ENCODE measurements around the gene CFAP57.

CFAP57 gene

DNA sequence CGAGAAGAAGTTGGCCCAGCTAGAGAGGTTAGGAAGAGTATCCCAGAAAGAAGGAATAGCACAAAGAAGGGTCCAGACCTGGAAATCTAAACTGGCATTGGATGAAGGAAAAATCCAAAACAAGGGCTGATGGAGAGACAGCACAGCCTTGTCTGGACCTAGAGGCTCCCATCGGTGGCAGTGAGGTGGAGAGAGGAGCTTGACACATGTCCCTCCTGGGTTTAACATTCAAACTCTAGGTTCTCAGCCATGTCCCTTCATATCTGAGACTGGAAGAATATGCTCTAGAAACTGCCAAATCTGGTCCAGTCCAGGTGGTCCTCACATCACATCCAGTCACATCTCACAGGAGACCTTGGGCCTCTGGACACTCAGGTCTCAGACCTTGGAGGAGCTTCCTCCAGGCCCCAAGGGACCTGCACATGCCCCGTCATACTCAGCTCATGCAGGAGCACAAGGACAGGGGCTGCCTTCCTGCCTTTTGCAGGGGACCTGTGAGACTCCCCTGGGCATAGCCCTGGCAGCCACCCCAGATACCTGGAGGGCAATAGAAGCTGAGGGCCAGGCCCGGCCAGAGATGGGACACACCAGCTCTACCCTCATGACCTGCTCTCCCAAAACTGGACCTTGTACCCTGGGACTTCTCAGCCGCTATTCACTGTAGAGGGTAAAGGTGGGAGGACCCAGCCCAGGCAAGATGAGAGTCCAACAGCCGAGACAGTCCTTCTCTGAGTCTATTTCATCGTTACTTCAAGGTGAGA is 105.2 kb downstream of the CFAP57 start:
- TF ChIP-seq, protein P1, sequence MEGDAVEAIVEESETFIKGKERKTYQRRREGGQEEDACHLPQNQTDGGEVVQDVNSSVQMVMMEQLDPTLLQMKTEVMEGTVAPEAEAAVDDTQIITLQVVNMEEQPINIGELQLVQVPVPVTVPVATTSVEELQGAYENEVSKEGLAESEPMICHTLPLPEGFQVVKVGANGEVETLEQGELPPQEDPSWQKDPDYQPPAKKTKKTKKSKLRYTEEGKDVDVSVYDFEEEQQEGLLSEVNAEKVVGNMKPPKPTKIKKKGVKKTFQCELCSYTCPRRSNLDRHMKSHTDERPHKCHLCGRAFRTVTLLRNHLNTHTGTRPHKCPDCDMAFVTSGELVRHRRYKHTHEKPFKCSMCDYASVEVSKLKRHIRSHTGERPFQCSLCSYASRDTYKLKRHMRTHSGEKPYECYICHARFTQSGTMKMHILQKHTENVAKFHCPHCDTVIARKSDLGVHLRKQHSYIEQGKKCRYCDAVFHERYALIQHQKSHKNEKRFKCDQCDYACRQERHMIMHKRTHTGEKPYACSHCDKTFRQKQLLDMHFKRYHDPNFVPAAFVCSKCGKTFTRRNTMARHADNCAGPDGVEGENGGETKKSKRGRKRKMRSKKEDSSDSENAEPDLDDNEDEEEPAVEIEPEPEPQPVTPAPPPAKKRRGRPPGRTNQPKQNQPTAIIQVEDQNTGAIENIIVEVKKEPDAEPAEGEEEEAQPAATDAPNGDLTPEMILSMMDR (IDR thresholded peaks at IDR 0.05; ENCODE audit: low read depth, low read length) = no peak

DNA sequence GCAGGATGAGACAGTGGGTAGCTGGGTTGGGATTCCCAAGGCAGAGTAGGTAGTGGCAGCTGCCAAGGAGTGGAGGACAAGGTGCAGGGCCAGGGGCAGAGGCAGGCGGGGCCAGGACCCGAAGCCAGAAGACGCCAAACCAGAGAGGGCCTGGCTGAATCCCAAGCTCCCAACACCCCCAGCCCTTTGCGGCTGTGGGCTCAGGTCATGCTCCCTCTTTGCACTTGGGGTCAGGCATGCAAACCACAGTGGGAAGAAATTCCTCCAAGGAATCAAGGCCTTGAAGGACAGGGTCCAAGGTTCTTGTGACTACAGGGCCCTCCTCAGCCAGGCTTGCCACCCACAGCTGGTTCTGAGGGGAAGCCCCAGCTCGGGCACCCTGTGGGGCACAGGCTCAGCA is 107.0 kb downstream of the CFAP57 start:
- H3K4me3 ChIP-seq (ENCODE audit: low read depth, low read length) = no peak overlapping the region
- TF ChIP-seq, protein P1 (IDR thresholded peaks at IDR 0.05; ENCODE audit: low read depth, low read length) = no peak

More for the DNA sequence above, 105.2 kb downstream of the CFAP57 start:
- no peak overlapping the region for H3K4me3 ChIP-seq (ENCODE audit: low read depth, low read length)

DNA sequence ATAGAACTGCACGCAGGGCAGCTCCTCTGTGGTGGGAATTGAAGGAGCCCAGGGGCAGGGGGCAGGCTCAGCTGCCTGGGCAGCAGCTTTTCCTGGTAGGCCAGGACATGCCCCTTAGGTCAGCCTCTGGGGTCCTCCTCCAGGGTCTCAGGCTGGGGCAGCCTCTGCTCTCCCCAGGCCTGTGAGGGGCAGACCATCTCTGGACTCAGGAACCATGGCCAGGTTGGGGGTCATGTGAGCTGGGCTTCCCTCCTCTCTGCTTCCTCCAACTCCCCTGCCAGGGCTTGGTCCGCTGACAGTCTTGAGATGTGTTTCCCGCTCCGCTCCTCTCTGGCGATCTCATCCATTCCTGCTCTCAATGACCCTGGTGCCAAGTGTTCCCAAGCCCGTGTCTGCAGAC is 107.5 kb downstream of the CFAP57 start:
- no peak overlapping the region for H3K4me3 ChIP-seq (ENCODE audit: low read depth, low read length)
- TF ChIP-seq, protein P1 (IDR thresholded peaks at IDR 0.05; ENCODE audit: low read depth, low read length) = no peak

DNA sequence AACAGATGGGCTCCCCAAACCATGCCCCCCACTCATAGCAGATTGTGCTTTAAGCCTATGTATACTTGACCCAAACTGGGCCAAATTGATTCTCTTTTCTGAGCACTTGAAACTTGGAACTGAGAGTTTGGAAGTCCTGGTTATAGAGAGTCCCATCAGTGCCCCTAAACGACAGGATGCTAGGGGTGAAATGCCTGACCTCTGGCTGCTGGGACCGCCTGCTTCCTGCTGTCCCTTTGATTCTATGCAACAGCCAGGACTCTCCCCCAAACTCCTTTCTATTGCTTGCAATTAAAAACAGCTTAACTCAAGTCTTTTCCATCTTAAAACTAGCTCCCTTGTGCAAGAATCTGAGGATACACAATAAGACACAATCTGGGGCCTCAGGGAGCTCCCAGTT is 108.6 kb downstream of the CFAP57 start:
- TF ChIP-seq, protein P1 (IDR thresholded peaks at IDR 0.05; ENCODE audit: low read depth, low read length) = no peak
- H3K4me3 ChIP-seq (ENCODE audit: low read depth, low read length) = no peak overlapping the region

DNA sequence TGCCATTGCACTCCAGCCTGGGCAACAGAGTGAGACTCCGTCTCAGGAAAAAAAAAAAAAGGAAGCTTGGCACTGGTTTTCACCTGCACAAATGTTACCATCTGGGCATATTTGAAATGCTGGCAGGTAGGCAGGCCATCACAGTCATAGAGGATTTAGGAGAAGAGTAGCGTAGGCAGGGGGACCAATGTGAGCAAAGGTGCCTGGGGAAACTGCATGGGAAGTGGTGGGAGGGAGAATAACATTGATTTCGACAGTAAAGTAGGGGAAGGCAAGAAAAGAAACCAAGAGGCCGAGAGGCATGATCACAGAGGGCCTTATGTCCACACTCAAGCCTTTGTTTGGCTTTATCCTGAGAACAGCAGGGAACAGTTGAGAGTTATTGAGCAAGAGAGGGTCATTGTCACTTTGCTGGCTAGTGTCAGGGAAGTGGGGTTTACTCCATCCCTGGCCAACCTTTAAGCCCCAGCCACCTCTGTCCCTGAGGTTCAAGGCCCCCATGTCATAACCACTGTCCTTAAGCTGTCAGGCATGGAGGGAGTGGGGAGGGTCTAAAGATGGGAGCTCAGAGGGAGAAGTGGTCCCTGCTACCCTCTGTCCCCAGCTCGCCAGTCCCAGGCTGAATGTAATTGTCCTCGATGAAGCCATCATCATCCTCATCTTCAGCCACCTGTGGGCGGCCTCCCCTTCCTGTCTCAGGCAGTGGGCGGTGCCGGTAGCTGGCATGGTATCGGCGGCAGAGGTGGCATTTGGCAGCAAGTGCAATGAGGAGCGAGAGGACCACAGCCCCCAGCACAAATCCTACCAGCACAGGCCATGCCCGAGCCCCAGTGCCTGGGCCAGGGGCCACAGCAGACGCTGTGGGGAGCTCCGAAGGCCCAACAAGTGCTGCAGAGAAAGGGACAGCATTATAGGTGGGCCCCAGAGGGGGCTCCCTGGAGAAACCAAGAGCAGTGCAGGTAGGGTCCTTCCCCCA is 110.4 kb downstream of the CFAP57 start:
- no peak overlapping the region for H3K4me3 ChIP-seq (ENCODE audit: low read depth, low read length)
- TF ChIP-seq, protein P1 (IDR thresholded peaks at IDR 0.05; ENCODE audit: low read depth, low read length) = no peak

DNA sequence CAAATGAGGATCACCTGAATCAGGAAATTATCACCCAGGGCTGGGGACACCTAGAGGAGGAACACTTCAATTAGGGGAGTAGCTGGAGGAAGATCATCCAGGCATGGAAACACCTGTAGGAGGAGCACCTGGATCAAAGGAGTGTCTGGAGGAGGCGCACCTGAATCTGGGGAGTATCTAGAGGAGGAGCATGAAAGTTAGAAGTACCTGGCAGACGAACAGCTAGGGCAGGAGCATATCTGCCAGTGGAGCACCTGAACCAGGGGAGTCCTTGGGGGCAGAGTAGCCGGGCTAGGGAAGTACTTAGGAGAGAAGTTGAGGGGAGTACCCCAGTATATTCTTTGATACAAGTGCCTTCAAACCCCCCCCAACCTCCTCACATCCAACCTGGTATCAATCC is 111.9 kb downstream of the CFAP57 start:
- TF ChIP-seq, protein P1 (IDR thresholded peaks at IDR 0.05; ENCODE audit: low read depth, low read length) = no peak
- H3K4me3 ChIP-seq (ENCODE audit: low read depth, low read length) = no peak overlapping the region
